ENCODE data around the gene HIVEP3.

- TF ChIP-seq CTCF (IDR thresholded peaks at IDR 0.05; ENCODE audit: poor library complexity) = no peak
- no peak for TF ChIP-seq EZH2 (IDR thresholded peaks at IDR 0.05; ENCODE audit: borderline replicate concordance)
- no peak for TF ChIP-seq EZH2phosphoT487 (IDR thresholded peaks at IDR 0.05; ENCODE audit: low read depth, severe bottlenecking, unreplicated experiment)
Measured at GRCh38 chr1:41856944-41857285, 61.8 kb downstream of the HIVEP3 start.
